Neural cell (in vitro differentiated cells): ENCODE results near the gene PREX1.

Experiments used
- POLR2AphosphoS5 ChIP-seq: IDR thresholded peaks from 2 replicates; pipeline ENCODE4 v1.6.1; 2012
- TF ChIP-seq, protein P1 (sequence below): fragments of 450-650 bp; IDR thresholded peaks from 2 replicates; pipeline ENCODE4 v1.5.1; 2014; ENCODE audit warnings: antibody characterized with exemption, mild to moderate bottlenecking, moderate library complexity; ENCODE audit not compliant: poor library complexity, severe bottlenecking

DNA sequence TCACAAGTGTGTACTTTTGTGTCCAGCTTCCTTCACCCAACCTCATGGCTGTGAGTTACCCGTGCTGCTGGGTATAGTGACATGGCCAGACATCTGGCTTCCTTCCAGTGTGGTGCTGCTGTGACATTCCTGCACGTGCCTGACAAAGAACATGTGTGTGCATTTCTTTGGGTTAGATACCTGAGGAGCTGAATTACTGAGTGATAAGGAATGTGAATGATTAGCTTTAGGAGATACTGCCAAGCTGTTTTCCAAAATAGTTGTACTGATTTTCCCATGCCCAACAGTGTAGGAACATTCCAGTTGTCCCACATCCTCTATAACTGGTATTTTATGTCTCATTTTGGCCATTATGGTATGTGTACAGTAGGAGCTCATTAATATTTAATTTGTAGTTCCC, 132.5 kb downstream of the PREX1 start:
- TF ChIP-seq, protein P1, sequence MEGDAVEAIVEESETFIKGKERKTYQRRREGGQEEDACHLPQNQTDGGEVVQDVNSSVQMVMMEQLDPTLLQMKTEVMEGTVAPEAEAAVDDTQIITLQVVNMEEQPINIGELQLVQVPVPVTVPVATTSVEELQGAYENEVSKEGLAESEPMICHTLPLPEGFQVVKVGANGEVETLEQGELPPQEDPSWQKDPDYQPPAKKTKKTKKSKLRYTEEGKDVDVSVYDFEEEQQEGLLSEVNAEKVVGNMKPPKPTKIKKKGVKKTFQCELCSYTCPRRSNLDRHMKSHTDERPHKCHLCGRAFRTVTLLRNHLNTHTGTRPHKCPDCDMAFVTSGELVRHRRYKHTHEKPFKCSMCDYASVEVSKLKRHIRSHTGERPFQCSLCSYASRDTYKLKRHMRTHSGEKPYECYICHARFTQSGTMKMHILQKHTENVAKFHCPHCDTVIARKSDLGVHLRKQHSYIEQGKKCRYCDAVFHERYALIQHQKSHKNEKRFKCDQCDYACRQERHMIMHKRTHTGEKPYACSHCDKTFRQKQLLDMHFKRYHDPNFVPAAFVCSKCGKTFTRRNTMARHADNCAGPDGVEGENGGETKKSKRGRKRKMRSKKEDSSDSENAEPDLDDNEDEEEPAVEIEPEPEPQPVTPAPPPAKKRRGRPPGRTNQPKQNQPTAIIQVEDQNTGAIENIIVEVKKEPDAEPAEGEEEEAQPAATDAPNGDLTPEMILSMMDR = no peak
- TF ChIP-seq POLR2AphosphoS5 = no peak
